Sigmoid colon (tissue), 7 donors: ENCODE measurements around the gene CA12. TPM values are rescaled to one million over a fixed set of nuclear protein-coding genes. Genes with fewer than 3 reads are reported as not detected.

Experiments used
- DNase-seq: peaks from one replicate; pipeline ENCODE4 v3.0.0-alpha.2; 2019
- H3K27ac ChIP-seq, 4 donors: fragments of 200-600 bp; sonication (generic); one replicate each; pipeline ENCODE4 v1.5.1; 2016 to 2019; ENCODE audit warnings: mild to moderate bottlenecking in 1 of 4
- H3K27me3 ChIP-seq, 3 donors: fragments of 200-600 bp; sonication (generic); one replicate each; pipeline ENCODE4 v1.5.1; 2019; ENCODE audit warnings: mild to moderate bottlenecking in 1 of 3
- H3K36me3 ChIP-seq, 4 donors: fragments of 200-600 bp; sonication (generic); one replicate each; pipeline ENCODE4 v1.5.1; 2016 to 2019
- H3K4me1 ChIP-seq, 4 donors: fragments of 200-600 bp; sonication (generic); one replicate each; pipeline ENCODE4 v1.5.1; 2017 to 2019
- H3K4me3 ChIP-seq, 4 donors: fragments of 200-600 bp; sonication (generic); one replicate each; pipeline ENCODE4 v1.5.1; 2017 to 2019; ENCODE audit warnings: mild to moderate bottlenecking in 2 of 4, moderate library complexity in 1 of 4
- H3K9me3 ChIP-seq, 4 donors: fragments of 200-600 bp in 3 of 4; sonication (generic) in 3 of 4; one replicate each; pipeline versions ENCODE4 v1.5.1 to v1.6.1; 2013 to 2019
- EP300 ChIP-seq, 4 donors: sonication (generic); formaldehyde crosslinking; IDR thresholded peaks; one replicate each; pipeline ENCODE4 v1.6.1; 2017; ENCODE audit warnings: antibody characterized with exemption in 4 of 4
- POLR2A ChIP-seq, 2 donors: fragments of 450-650 bp; IDR thresholded peaks; one replicate each; pipeline ENCODE4 v1.6.1; 2016; ENCODE audit warnings: antibody characterized with exemption in 2 of 2, mild to moderate bottlenecking in 2 of 2, moderate library complexity in 2 of 2
- POLR2AphosphoS5 ChIP-seq, 4 donors: sonication (generic); formaldehyde crosslinking; IDR thresholded peaks; one replicate each; pipeline ENCODE4 v1.6.1; 2017; ENCODE audit warnings: antibody characterized with exemption in 4 of 4
- WGBS, 2 donors: extraction: QIAGEN DNeasy Blood & Tissue Kit; methylation state at CpG; one replicate each; pipeline ENCODE4 v1.1.7; 2013; 5-methylcytosine and 5-hydroxymethylcytosine counted together
- intact Hi-C: fragments of 100-400 bp; cut with DNase I; formaldehyde crosslinking; loops from one replicate; pipeline ENCODE4 v1.15.1; 2023
- polyA plus RNA-seq, 3 donors: library from polyadenylated mRNA; stranded (reverse); fragments of 200-250 nt; gene quantifications; one replicate each; pipeline ENCODE4 v1.2.3, GENCODE V29; 2013
- total RNA-seq, 4 donors: library from RNA; depleted of rRNA; stranded (reverse); fragments of >200 nt; gene quantifications; one replicate each; pipeline ENCODE4 v1.1.0, GENCODE V29; 2016
- TF ChIP-seq, protein P1 (sequence below), 4 experiments: fragments of 450-650 bp in 3 of 4; fragments of 200-600 bp in 1 of 4; IDR thresholded peaks; one replicate each; pipeline ENCODE4 v1.5.1; 2016 to 2019; ENCODE audit warnings: antibody characterized with exemption in 4 of 4, mild to moderate bottlenecking in 3 of 4, moderate library complexity in 2 of 4
- donor health status: healthy with polysubstance abuse.
- donor health status: Bipolar disorder and iron deficiency.
- donor health status: healthy.

CA12 gene
- total and polyA plus RNA-seq, 7 donors = 0.14 to 76.2 (median 2.2) TPM

GRCh38 chr15:63327648-63328421 lies 53.8 kb downstream of the CA12 start:
- Histone ChIP-seq H3K27ac (no peak overlapping the region), H3K36me3 (no peaks in the 10 kb centered on the region), H3K4me1 (peaks cover 0 to 26% (median 15%) of the 10 kb centered on the region in 4 donors), H3K9me3 (no peaks in the 10 kb centered on the region), H3K27me3 (no peaks in the 10 kb centered on the region), H3K4me3 (no peak overlapping the region)
- WGBS, 2 donors = 85 to 95% methylated on average over 12 of the region's 12 CpGs
- TF ChIP-seq, protein P1, sequence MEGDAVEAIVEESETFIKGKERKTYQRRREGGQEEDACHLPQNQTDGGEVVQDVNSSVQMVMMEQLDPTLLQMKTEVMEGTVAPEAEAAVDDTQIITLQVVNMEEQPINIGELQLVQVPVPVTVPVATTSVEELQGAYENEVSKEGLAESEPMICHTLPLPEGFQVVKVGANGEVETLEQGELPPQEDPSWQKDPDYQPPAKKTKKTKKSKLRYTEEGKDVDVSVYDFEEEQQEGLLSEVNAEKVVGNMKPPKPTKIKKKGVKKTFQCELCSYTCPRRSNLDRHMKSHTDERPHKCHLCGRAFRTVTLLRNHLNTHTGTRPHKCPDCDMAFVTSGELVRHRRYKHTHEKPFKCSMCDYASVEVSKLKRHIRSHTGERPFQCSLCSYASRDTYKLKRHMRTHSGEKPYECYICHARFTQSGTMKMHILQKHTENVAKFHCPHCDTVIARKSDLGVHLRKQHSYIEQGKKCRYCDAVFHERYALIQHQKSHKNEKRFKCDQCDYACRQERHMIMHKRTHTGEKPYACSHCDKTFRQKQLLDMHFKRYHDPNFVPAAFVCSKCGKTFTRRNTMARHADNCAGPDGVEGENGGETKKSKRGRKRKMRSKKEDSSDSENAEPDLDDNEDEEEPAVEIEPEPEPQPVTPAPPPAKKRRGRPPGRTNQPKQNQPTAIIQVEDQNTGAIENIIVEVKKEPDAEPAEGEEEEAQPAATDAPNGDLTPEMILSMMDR (IDR thresholded peaks at IDR 0.05) = no peak
- TF ChIP-seq POLR2AphosphoS5 (IDR thresholded peaks at IDR 0.05) (no peak), EP300 (IDR thresholded peaks at IDR 0.05) (no peak), POLR2A (IDR thresholded peaks at IDR 0.05) (no peak)
- intact Hi-C loops = no loop called here
- no peak for DNase-seq

DNA sequence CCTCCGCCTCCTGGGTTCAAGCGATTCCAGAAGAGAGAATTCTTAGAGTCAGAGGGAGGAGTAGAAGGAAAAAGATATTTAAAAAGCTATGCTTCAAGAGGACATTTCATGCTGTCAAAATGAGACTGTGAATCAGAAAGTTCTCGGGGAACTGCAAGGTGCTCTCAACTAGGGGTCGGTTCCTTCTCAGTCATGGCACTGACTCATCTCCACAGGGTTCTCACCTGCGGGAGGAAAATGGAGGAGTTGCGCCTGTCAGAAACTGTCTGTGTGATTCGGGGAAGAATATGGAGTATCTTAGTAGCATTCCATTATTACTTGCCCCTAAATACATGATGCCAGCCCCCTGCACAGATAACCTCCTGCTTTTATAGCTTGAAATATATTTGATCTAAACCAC lies 56.9 kb downstream of the CA12 start:
- no peak for DNase-seq
- peaks cover 0 to 11% (median 4%) of the 10 kb centered on the region in 4 donors for H3K4me1 ChIP-seq
- TF ChIP-seq POLR2A (IDR thresholded peaks at IDR 0.05) (no peak), EP300 (IDR thresholded peaks at IDR 0.05) (no peak), POLR2AphosphoS5 (IDR thresholded peaks at IDR 0.05) (no peak)
- TF ChIP-seq, protein P1 (IDR thresholded peaks at IDR 0.05) = no peak
- WGBS, 2 donors = 94% methylated on average over 7 of the region's 7 CpGs
- no peaks in the 10 kb centered on the region for H3K9me3 ChIP-seq
- intact Hi-C loops = no loop called here
- no peaks in the 10 kb centered on the region for H3K36me3 ChIP-seq
- H3K27me3 ChIP-seq = no peaks in the 10 kb centered on the region
- no peak overlapping the region for H3K27ac ChIP-seq
- no peak overlapping the region for H3K4me3 ChIP-seq

DNA sequence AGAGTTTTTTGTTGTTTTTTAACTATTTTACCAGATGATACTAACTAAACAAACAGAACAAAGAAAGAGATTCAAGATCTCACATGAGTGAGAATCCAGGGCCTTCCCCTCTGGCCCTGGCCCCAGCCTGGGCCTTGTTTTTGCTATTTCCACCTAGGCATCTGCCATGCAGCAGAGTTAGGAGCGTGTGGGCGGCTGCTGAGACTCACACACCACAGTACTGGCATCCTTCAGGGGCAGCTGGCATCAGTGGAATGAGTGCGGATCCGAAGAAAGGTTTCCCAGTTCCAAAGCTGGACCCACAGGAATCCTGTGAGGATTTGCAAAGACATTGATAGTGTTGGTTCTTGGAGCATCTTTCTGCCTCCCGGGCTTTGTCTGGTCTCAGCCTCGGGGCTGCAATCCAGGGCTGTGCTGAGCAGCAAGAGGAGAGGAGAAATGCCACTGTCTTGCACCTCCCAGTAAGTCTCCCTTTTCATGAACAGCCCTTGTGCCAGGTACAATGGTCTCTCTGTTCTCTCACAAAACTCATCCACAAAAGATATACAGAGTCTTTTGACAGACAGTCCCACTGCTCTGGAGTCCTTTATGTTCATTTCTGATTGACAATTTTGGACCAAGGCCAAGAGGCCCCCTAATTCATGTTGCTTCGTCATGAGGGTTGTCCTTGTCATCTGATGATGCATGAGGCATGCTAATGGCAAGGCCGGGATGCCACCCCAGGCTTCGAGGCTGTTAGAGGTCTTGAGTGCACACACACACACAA lies 57.7 kb downstream of the CA12 start:
- H3K4me1 ChIP-seq = peaks cover 0 to 11% (median 4%) of the 10 kb centered on the region in 4 donors
- peak overlapping the region in 1 of 4 donors; percentile 26 for H3K27ac ChIP-seq
- TF ChIP-seq, protein P1 (IDR thresholded peaks at IDR 0.05) = no peak
- TF ChIP-seq POLR2A (IDR thresholded peaks at IDR 0.05) (no peak), POLR2AphosphoS5 (IDR thresholded peaks at IDR 0.05) (no peak), EP300 (IDR thresholded peaks at IDR 0.05) (no peak)
- DNase-seq = no peak
- WGBS, 2 donors = 81 to 87% methylated on average over 9 of the region's 9 CpGs
- no peaks in the 10 kb centered on the region for H3K36me3 ChIP-seq
- no peaks in the 10 kb centered on the region for H3K9me3 ChIP-seq
- H3K4me3 ChIP-seq = no peak overlapping the region
- no peaks in the 10 kb centered on the region for H3K27me3 ChIP-seq
- intact Hi-C loops = no loop called here

DNA sequence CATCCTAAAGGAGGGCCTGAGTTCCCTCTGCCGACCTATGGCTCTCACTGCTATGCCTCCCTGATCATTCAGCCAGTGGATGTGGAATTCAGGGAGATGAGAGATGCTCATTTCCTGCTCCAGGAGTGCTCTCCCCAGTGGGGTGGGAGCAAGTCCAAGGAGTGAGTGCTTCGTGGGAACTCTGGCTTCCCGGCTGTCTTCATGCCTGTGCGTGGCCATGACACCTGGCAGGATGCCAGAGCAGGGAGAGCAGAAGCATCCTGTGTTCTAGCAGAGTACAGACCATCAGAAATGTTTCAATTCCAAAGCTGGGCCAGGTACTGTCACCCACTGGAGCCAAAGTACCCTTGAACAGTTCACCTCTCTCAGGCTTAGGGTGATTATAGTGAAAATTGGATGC lies 59.1 kb downstream of the CA12 start:
- peak; percentile 75 for DNase-seq
- Histone ChIP-seq H3K27me3 (no peaks in the 10 kb centered on the region), H3K9me3 (no peaks in the 10 kb centered on the region), H3K4me3 (no peak overlapping the region), H3K27ac (no peak overlapping the region), H3K36me3 (no peaks in the 10 kb centered on the region), H3K4me1 (peaks cover 0 to 11% (median 4%) of the 10 kb centered on the region in 4 donors)
- 25 to 48% methylated on average over 4 of the region's 4 CpGs for WGBS, 2 donors
- intact Hi-C loops = no loop called here
- TF ChIP-seq EP300 (IDR thresholded peaks at IDR 0.05) = no peak
- TF ChIP-seq POLR2AphosphoS5 (IDR thresholded peaks at IDR 0.05) = no peak
- TF ChIP-seq POLR2A (IDR thresholded peaks at IDR 0.05) = no peak
- TF ChIP-seq, protein P1 (IDR thresholded peaks at IDR 0.05) = no peak
